GM18858 (cell line): ENCODE results near the gene RUNX1.

ENCODE experiments used
- ATAC-seq: cut with Tn5 transposase; IDR thresholded peaks from one replicate; pipeline ENCODE4 v1.9.1; 2021; ENCODE audit not compliant: unreplicated experiment

RUNX1 gene

GRCh38 chr21:34949499-34949898, 99.6 kb downstream of the RUNX1 start:
- no peak for ATAC-seq

DNA sequence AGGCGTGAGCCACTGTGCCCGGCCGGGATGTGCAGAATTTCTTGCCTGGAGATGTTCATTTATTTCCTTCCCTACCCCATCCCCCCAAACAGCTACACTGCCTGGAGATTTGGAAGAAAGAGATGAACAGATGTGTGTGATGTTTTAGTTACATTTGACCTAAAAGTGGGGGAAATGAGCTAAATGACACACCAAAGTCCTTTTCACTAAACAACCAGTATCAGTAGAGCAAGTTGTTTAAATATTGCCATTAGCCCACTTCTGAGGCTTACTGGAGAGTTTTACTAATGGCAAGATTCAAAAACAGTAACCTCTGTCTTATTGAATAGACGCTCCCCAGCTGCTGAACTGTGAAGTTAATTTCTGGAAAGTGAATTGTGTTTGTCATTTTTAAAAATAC, 100.1 kb downstream of the RUNX1 start:
- no peak for ATAC-seq

- no peak for ATAC-seq
Measured at GRCh38 chr21:34948157-34948556, 100.9 kb downstream of the RUNX1 start.

GRCh38 chr21:34946916-34947534, 102.1 kb downstream of the RUNX1 start:
- no peak for ATAC-seq

DNA sequence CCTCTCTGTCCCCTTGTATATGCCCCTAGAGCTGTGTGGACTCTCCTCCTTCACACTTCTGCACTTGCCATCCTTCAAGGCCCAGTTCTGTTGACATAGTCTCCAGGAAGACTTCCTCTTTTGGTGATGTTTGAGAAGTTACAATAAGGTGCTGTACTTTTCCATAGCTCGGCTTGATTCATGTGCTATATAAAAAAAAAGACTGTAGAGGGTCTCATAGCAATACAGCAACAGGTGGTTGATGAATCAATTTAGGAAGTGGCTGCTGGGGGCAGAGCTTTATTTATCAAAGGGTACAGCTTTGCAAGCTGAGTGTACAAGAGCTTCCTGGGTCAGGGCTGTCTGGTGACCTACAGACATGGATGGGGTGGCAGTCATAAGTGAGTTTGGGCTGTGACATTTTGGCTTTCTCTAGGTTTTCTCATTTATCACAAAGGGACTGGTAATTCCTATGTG, 102.7 kb downstream of the RUNX1 start:
- ATAC-seq = no peak

DNA sequence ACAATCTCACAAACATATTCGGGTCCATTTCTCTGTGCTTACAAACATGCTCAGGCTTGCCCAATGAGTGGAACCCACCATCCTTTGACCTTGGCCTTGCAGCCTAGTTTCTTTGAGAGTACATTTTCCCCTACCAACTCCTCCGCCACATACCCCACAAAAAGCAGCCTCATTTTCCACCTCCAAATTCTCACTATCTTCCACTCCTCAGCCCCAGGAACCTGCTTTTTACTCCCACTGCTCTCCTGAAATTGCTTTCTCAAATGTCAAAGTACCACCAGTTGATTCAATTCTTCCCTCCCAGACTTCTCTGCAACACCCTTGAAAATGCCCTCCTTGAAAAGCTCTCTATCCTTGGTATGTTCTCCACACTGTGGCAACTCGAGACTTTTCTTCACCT, 103.8 kb downstream of the RUNX1 start:
- ATAC-seq = no peak

GRCh38 chr21:34944015-34944755, 104.9 kb downstream of the RUNX1 start:
- no peak for ATAC-seq

DNA sequence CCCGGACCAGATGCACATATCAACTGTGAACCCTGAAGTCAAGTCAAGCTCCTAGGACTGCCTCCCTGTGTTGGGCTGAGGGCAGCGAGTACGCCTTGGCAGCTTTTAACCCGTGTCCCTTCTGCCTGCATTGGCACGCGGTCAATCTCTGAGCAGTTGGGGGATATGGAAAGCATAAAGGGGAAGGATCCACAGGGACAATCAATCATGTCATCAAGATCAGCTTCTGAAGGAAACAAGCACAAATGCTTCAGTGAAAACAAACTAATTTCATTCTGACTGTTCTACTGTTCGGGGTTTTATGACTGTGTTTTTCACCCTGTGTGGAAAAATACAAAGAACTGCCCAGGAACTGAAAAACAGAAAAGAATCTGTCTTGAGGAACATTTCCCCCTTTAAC, 106.2 kb downstream of the RUNX1 start:
- no peak for ATAC-seq

- no peak for ATAC-seq
Measured at GRCh38 chr21:34941162-34941561, 107.9 kb downstream of the RUNX1 start.

DNA sequence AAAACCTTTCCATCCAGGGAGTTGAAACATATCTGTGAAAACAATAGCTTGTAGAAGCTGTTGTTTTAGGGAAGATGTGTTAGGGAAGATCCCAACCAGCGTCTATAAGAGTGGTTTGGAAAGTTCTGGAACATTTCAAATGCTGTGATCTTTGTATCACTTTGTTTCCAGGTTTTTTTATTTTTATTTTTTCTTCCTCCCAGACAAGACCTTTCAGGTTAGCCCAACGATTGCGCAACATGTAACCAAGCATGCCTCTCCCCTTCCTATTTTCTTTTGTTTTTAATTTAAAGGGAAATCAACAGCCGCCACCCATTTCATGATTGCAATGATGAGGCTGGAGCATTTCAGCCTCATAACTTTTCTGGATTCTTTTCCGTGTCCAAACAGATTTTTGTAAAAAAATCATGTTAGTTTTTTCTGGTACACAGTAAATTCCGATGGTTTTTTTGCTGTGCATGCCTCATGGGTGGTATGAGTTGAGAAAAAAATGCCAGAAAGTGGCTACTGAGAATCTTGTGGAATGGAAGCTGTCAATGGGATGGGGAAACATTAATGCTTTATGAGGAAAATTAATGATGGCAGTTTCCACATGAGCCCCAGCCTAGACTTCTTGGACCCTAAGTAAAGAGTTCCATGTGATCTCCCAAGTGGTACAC, 109.3 kb downstream of the RUNX1 start:
- ATAC-seq = no peak

DNA sequence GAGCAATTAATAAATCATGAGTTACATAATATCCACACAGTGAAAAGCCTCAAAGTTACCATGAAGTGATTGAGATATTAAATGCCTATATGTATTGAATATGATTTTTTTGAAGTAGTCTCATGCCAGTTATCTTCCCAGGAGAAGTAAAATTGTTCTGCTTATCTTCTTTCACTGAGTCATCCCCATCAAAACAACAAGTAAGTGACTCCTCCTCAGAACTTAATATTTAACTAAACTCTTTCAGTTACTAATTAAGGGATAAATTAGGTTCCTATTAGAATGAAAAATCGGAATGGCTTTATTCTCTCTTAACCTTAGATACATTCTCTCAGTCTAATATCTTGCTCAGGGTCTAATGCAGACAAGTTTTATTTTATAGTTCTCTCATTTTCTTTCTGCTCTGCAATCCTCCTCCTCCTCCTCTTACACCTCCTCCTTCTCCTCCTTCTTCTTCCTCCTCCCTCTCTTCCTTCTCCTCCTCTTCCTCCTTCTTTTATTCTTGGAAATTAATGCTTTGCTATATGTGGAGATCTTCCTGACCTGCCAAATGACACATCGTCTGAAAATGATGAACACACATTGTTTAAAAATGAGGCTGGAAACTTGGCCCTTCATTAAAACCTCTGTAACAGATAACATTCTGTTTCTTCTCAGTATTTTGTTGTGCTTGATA, 110.9 kb downstream of the RUNX1 start:
- ATAC-seq = no peak

- ATAC-seq = no peak
Measured at GRCh38 chr21:34936883-34937563, 112.1 kb downstream of the RUNX1 start.

DNA sequence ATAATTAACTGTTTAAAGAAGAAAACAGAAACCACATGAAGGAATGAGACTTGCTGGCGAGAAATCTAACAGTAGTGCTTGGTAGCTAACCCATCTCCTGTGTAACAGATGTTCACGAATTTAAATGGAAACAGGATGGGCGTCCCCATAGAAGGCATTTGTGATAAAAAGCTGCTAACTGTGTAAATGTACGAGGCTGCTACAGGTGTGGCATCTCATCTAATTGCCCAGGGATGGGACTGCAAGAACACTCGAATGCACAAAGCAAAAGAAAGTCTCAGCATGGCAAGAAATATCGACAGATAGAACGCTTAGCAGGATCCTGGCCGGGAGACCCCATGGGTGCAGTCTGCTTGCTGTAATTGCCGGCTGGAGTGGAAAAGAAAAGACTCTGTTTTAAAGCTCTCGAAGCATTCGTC, 112.7 kb downstream of the RUNX1 start:
- no peak for ATAC-seq

DNA sequence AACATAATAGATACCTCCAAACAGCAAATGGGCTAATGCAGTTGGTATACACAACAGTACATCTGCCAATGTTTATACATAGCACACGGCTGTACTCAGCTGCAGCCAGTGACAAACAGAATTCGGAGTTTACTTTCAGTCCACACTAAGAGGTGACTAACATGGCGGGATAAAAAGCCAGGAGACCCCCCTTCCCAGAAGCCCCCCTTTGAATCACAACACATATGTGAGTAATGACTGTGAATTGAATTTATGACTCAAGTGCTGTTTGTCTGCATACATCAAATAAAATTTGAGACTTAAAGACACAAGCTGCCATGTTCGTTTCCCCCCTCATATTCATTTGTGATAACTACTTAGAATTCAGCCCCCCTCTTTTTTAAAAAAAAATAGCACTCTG, 113.2 kb downstream of the RUNX1 start:
- ATAC-seq = no peak

DNA sequence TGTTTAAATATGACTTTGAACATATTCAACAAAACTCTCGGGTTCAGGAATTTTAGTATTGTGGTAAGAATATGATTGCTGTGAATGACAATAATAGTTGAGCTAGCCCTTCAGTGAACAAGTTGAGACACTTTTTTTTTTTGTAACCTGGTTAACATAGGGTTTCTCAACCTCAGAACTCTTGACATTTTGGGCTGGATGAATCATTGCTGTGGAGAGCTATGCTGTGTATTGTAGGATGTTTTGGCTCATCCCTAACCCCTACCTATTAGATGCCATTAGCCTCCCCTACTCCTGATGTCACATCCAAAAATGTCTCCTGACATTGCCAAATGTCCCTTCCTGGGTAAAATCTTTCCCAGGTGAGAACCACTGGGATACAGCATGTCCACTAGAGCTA, 113.7 kb downstream of the RUNX1 start:
- no peak for ATAC-seq

GRCh38 chr21:34934350-34934749, 114.8 kb downstream of the RUNX1 start:
- no peak for ATAC-seq

DNA sequence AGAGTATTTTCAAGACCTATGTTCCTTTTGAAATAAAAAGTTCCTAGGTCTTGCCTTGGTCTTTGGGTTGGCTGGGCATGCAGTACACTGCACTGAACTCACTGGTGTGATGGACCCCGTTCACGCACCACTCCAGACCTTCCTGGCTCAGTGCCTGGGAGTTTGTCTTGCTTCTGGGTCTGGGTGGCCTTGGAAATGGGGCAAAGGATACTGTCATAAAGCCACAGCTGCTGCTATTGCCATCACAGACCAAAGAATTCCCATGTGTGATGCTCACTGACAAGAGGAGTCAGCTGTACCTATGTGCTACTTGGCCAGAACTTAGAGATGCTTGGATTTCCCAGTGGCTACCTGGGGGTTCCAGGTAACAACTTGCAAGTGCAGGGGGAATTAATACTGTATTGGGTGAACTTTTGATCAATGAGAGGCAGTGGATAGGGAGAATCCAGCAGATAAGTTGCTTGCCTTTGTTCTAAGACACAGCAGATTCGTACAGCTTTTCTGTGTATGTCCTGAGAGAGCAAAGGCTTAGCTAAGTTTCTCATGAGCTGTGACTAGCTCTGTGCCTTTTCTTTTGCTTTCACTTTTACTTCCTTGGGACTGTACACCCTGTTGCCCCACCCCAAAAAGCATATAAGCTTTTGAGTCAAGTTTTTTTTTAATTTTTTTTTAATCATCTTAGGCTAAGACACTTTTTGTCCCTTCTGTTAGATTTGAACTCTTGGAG, 115.3 kb downstream of the RUNX1 start:
- ATAC-seq = peak; percentile 53

DNA sequence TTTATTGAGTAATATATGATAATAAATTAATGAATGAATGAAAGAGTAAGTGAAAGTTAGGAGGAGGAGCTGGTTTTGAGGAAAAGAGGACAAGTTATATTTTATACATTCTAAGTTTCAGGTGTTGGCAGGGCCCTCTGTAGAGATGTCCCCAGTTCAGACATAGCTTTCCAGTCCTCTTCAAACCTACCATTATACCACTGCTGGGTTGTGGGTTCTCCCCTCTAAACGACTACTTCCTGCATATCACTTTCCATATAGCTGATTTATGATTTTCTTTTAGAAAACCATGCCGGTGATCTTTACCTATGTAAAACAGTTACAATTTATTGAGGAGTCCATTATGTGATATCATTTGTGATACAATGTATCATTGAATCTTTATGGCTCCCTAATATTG, 116.9 kb downstream of the RUNX1 start:
- no peak for ATAC-seq

DNA sequence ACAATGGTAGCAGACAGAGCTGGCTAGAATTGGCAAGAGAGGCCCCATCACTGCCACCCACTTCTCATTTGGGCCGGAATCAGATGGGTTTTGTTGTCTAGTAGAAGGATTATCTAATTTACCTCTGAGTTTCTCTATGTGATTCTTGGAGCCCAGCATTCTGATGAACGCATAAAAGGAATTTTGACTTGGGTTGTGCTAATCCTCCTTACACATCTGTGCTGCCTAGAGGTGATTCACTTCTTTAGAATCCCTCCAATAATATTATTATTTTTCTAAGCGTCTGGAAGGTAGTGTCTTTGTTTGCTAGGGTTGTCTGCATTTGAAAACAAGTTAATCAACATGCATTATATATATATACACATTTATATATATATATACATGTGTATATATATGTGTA, 118.1 kb downstream of the RUNX1 start:
- ATAC-seq = no peak

DNA sequence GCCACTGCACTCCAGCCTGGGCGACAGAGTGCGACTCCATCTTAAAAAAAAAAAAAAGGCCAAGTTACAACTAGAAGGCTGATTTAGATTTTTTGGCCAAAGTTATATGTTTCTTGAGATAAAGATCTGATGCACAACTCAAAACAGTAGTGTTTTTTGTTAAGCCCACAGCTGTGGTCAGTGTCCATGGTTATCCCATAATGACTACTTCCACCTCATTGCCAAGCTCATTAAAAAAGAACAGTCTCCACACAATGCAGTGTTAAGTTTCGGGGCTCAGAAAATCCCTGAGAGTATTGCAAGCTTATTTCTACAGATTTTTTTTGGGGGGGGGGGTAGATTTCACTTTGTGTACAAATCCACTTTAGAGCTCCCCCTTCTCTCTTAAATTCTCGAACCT, 120.5 kb downstream of the RUNX1 start:
- no peak for ATAC-seq
